Aortic smooth muscle cell (primary cell): ENCODE data around the gene CAV2. TPM values are rescaled to one million over a fixed set of nuclear protein-coding genes. Genes with fewer than 3 reads are reported as not detected.

Experiments used
- total RNA-seq: library from RNA; depleted of rRNA; stranded (reverse); fragments of >200 nt; gene quantifications from 2 replicates; pipeline ENCODE4 v1.2.3, GENCODE V29; 2014

The CAV2 gene
- total RNA-seq: 114 and 125 TPM in 2 replicates

GRCh38 chr7:116499168-116500077 is at the start of gene CAV2:
CAV2 (plus strand) TSS chr7:116499738; CDS start chr7:116499782, 44 bp downstream.

DNA sequence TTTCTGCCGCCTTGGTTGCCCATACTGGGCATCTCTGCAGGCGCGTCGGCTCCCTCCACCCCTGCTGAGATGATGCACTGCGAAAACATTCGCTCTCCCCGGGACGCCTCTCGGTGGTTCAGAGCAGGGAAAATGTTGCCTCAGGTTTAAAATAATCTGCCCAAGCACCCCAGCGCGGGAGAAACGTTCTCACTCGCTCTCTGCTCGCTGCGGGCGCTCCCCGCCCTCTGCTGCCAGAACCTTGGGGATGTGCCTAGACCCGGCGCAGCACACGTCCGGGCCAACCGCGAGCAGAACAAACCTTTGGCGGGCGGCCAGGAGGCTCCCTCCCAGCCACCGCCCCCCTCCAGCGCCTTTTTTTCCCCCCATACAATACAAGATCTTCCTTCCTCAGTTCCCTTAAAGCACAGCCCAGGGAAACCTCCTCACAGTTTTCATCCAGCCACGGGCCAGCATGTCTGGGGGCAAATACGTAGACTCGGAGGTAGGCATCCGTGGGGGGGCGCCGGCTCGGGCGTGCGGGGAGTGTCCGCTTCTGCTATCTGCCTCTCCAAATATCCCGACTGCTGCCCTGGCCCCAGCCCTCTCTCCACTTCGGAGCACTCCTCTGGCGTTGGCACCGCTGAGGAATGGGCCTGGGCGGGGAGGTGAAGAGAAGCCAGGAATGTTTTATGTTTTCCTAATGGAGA is 25.2 kb downstream of the CAV2 start, which contains the start of gene CAV1:
Gene CAV1, plus strand, starts transcription at position 428 of the 689 bp plus-strand sequence. Its CDS starts 27 bp downstream, at position 455.

Other genes starting within 250 kb of the CAV2 start
- 304 and 315 TPM in 2 replicates for gene CAV1, start 25.3 kb downstream of the CAV2 start, total RNA-seq
- gene MET, start 172.5 kb downstream of the CAV2 start, total RNA-seq: 18.9 and 34.7 TPM in 2 replicates